Right lobe of liver (tissue), 4 donors: Measurements from ENCODE around the gene CAB39L.

Source experiments
- POLR2A ChIP-seq: fragments of 450-650 bp; IDR thresholded peaks from one replicate; pipeline ENCODE4 v1.6.1; 2017; ENCODE audit warnings: antibody characterized with exemption, mild to moderate bottlenecking
- TF ChIP-seq, protein P1 (sequence below), 4 donors: fragments of 200-600 bp in 3 of 4; fragments of 450-650 bp in 1 of 4; IDR thresholded peaks; one replicate each; pipeline versions ENCODE4 v1.5.1 to v1.8.0; 2016 to 2022; ENCODE audit warnings: antibody characterized with exemption in 4 of 4, mild to moderate bottlenecking in 2 of 4
- donor health status: DM: no; HTN: no; CAD: no.
- donor health status: DM: no; HTN: no; CAD: no.
- donor health status: DM: no; HTN: yes; CAD: no.

DNA sequence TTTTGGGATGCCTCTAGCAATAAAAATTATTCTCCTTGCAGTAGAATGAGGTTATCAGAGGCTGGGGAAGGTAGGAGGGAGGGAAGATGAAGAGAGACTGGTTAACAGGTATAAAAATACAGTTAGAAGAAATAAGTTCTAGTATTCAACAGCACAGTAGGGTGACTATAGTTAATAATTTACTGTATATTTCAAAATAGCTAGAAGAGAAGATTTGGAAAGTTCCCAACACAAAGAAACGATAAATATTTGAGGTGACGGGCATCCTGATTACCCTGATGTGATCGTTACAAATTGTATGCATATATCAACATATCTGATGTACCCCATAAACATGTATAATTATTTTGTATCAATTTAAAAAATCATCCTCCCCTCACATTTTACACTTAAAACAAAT, 102.3 kb downstream of the CAB39L start:
- TF ChIP-seq POLR2A = no peak
- TF ChIP-seq, protein P1, sequence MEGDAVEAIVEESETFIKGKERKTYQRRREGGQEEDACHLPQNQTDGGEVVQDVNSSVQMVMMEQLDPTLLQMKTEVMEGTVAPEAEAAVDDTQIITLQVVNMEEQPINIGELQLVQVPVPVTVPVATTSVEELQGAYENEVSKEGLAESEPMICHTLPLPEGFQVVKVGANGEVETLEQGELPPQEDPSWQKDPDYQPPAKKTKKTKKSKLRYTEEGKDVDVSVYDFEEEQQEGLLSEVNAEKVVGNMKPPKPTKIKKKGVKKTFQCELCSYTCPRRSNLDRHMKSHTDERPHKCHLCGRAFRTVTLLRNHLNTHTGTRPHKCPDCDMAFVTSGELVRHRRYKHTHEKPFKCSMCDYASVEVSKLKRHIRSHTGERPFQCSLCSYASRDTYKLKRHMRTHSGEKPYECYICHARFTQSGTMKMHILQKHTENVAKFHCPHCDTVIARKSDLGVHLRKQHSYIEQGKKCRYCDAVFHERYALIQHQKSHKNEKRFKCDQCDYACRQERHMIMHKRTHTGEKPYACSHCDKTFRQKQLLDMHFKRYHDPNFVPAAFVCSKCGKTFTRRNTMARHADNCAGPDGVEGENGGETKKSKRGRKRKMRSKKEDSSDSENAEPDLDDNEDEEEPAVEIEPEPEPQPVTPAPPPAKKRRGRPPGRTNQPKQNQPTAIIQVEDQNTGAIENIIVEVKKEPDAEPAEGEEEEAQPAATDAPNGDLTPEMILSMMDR (IDR thresholded peaks at IDR 0.05) = no peak
